Stimulated activated memory B cell treated with anti-CD40 and anti-IgM and Interleukin-4, amounts not matched to agents 10 μg/mL and 1 μg/mL and 100 μg/mL, for 72 hours (primary cell): Measurements from ENCODE around the gene TSFM.

ENCODE experiments used
- ATAC-seq: fragments of 150-1000 bp; cut with Tn5 transposase; 2 replicates; pipeline ENCODE4 v1.10.0; 2021
- H3K27ac Mint-ChIP-seq: one replicate; pipeline ENCODE4 v1.8.0; 2022; ENCODE audit warnings: mild to moderate bottlenecking, mixed read lengths
- H3K27me3 Mint-ChIP-seq: one replicate; pipeline ENCODE4 v1.8.0; 2022; ENCODE audit warnings: mixed read lengths
- H3K36me3 Mint-ChIP-seq: one replicate; pipeline ENCODE4 v1.8.0; 2022; ENCODE audit warnings: mixed read lengths
- H3K4me1 Mint-ChIP-seq: one replicate; pipeline ENCODE4 v1.8.0; 2022; ENCODE audit warnings: mixed read lengths
- H3K4me3 Mint-ChIP-seq: one replicate; pipeline ENCODE4 v1.8.0; 2022; ENCODE audit warnings: mild to moderate bottlenecking, moderate library complexity, mixed read lengths
- H3K9me3 Mint-ChIP-seq: one replicate; pipeline ENCODE4 v1.8.0; 2022; ENCODE audit warnings: mixed read lengths

The TSFM gene

GRCh38 chr12:57821474-57822214, 39.1 kb downstream of the TSFM start:
- no peak overlapping the region for H3K27ac Mint-ChIP-seq

GRCh38 chr12:57822392-57823130, 40.0 kb downstream of the TSFM start:
- Mint-ChIP-seq H3K9me3 (no peaks in the 10 kb centered on the region), H3K4me1 (no peaks in the 10 kb centered on the region), H3K4me3 (no peak overlapping the region), H3K27ac (peak overlapping the region; percentile 8), H3K27me3 (no peaks in the 10 kb centered on the region), H3K36me3 (peaks cover 55% of the 10 kb centered on the region)
- ATAC-seq: no peak

More at GRCh38 chr12:57821474-57822214, 39.1 kb downstream of the TSFM start:
- ATAC-seq: no peak
- H3K4me3 Mint-ChIP-seq: no peak overlapping the region
- H3K9me3 Mint-ChIP-seq: no peaks in the 10 kb centered on the region
- H3K36me3 Mint-ChIP-seq: peaks cover 47% of the 10 kb centered on the region
- H3K27me3 Mint-ChIP-seq: no peaks in the 10 kb centered on the region
- no peaks in the 10 kb centered on the region for H3K4me1 Mint-ChIP-seq

GRCh38 chr12:57823131-57823907, 40.7 kb downstream of the TSFM start:
- Mint-ChIP-seq H3K27ac (no peak overlapping the region), H3K36me3 (peaks cover 55% of the 10 kb centered on the region), H3K27me3 (no peaks in the 10 kb centered on the region), H3K9me3 (no peaks in the 10 kb centered on the region), H3K4me1 (no peaks in the 10 kb centered on the region), H3K4me3 (no peak overlapping the region)
- ATAC-seq: no peak

- no peak for ATAC-seq
- Mint-ChIP-seq H3K36me3 (peaks cover 55% of the 10 kb centered on the region), H3K27me3 (no peaks in the 10 kb centered on the region), H3K4me3 (no peak overlapping the region), H3K4me1 (peaks cover 3% of the 10 kb centered on the region), H3K9me3 (no peaks in the 10 kb centered on the region), H3K27ac (no peak overlapping the region)
These were observed 41.5 kb downstream of the TSFM start for GRCh38 chr12:57823908-57824640.

- Mint-ChIP-seq H3K27me3 (no peaks in the 10 kb centered on the region), H3K4me1 (peaks cover 9% of the 10 kb centered on the region), H3K4me3 (no peak overlapping the region), H3K36me3 (peaks cover 55% of the 10 kb centered on the region), H3K9me3 (no peaks in the 10 kb centered on the region), H3K27ac (no peak overlapping the region)
- no peak for ATAC-seq
These were observed 42.9 kb downstream of the TSFM start for GRCh38 chr12:57825451-57825850.

GRCh38 chr12:57826400-57826799, 43.8 kb downstream of the TSFM start:
- no peaks in the 10 kb centered on the region for H3K9me3 Mint-ChIP-seq
- ATAC-seq: no peak
- H3K27ac Mint-ChIP-seq: no peak overlapping the region
- peaks cover 12% of the 10 kb centered on the region for H3K4me1 Mint-ChIP-seq
- H3K4me3 Mint-ChIP-seq: no peak overlapping the region
- no peaks in the 10 kb centered on the region for H3K27me3 Mint-ChIP-seq
- H3K36me3 Mint-ChIP-seq: peaks cover 45% of the 10 kb centered on the region

- Mint-ChIP-seq H3K27ac (no peak overlapping the region), H3K9me3 (no peaks in the 10 kb centered on the region), H3K4me3 (no peak overlapping the region), H3K4me1 (peaks cover 18% of the 10 kb centered on the region), H3K36me3 (peaks cover 41% of the 10 kb centered on the region), H3K27me3 (no peaks in the 10 kb centered on the region)
- no peak for ATAC-seq
These were observed 44.4 kb downstream of the TSFM start for GRCh38 chr12:57826966-57827365.

- H3K4me3 Mint-ChIP-seq: no peak overlapping the region
- H3K9me3 Mint-ChIP-seq: no peaks in the 10 kb centered on the region
- H3K36me3 Mint-ChIP-seq: peaks cover 25% of the 10 kb centered on the region
- H3K27ac Mint-ChIP-seq: no peak overlapping the region
- peaks cover 37% of the 10 kb centered on the region for H3K4me1 Mint-ChIP-seq
- no peaks in the 10 kb centered on the region for H3K27me3 Mint-ChIP-seq
- no peak for ATAC-seq
These were observed 46.6 kb downstream of the TSFM start for GRCh38 chr12:57829025-57829777.

- ATAC-seq: no peak
- H3K36me3 Mint-ChIP-seq: peaks cover 17% of the 10 kb centered on the region
These were observed 47.8 kb downstream of the TSFM start for GRCh38 chr12:57830393-57830792.

GRCh38 chr12:57832966-57833365, 50.4 kb downstream of the TSFM start:
- peaks cover 73% of the 10 kb centered on the region for H3K4me1 Mint-ChIP-seq
- H3K9me3 Mint-ChIP-seq: no peaks in the 10 kb centered on the region
- no peak overlapping the region for H3K27ac Mint-ChIP-seq
- H3K36me3 Mint-ChIP-seq: no peaks in the 10 kb centered on the region
- ATAC-seq: peak; percentile 25
- H3K27me3 Mint-ChIP-seq: no peaks in the 10 kb centered on the region
- H3K4me3 Mint-ChIP-seq: no peak overlapping the region

More at GRCh38 chr12:57830393-57830792, 47.8 kb downstream of the TSFM start:
- Mint-ChIP-seq H3K27me3 (no peaks in the 10 kb centered on the region), H3K4me3 (no peak overlapping the region), H3K27ac (no peak overlapping the region), H3K4me1 (peaks cover 48% of the 10 kb centered on the region), H3K9me3 (no peaks in the 10 kb centered on the region)

- Mint-ChIP-seq H3K36me3 (no peaks in the 10 kb centered on the region), H3K27ac (no peak overlapping the region), H3K9me3 (no peaks in the 10 kb centered on the region), H3K4me1 (peaks cover 80% of the 10 kb centered on the region), H3K4me3 (no peak overlapping the region), H3K27me3 (no peaks in the 10 kb centered on the region)
- ATAC-seq: no peak
These were observed 51.1 kb downstream of the TSFM start for GRCh38 chr12:57833672-57834071.

- peaks cover 81% of the 10 kb centered on the region for H3K4me1 Mint-ChIP-seq
- ATAC-seq: no peak
- H3K4me3 Mint-ChIP-seq: peak overlapping the region; percentile 12
- H3K36me3 Mint-ChIP-seq: no peaks in the 10 kb centered on the region
- H3K9me3 Mint-ChIP-seq: no peaks in the 10 kb centered on the region
- peak overlapping the region; percentile 75 for H3K27ac Mint-ChIP-seq
- H3K27me3 Mint-ChIP-seq: no peaks in the 10 kb centered on the region
These were observed 51.7 kb downstream of the TSFM start for GRCh38 chr12:57834086-57834876.

- no peak for ATAC-seq
- Mint-ChIP-seq H3K27ac (peak overlapping the region; percentile 77), H3K9me3 (no peaks in the 10 kb centered on the region), H3K4me1 (peaks cover 91% of the 10 kb centered on the region), H3K4me3 (no peak overlapping the region), H3K36me3 (no peaks in the 10 kb centered on the region), H3K27me3 (no peaks in the 10 kb centered on the region)
These were observed 53.0 kb downstream of the TSFM start for GRCh38 chr12:57835366-57836288.
